ENCODE data around the gene RBM15B. TPM values are rescaled to one million over a fixed set of nuclear protein-coding genes. Genes with fewer than 3 reads are reported as not detected.

RBM15B gene
- total and polyA plus RNA-seq, 9 of the 15 experiments (the other 6 are each of a cell fraction or from before 2014, with no cell fraction given) = 1.8 to 21.0 (median 10.5) TPM

GRCh38 chr3:51384726-51385473 is 6.2 kb upstream of the RBM15B start, which contains the start of gene MANF (continued):
- TF ChIP-seq, protein P1, sequence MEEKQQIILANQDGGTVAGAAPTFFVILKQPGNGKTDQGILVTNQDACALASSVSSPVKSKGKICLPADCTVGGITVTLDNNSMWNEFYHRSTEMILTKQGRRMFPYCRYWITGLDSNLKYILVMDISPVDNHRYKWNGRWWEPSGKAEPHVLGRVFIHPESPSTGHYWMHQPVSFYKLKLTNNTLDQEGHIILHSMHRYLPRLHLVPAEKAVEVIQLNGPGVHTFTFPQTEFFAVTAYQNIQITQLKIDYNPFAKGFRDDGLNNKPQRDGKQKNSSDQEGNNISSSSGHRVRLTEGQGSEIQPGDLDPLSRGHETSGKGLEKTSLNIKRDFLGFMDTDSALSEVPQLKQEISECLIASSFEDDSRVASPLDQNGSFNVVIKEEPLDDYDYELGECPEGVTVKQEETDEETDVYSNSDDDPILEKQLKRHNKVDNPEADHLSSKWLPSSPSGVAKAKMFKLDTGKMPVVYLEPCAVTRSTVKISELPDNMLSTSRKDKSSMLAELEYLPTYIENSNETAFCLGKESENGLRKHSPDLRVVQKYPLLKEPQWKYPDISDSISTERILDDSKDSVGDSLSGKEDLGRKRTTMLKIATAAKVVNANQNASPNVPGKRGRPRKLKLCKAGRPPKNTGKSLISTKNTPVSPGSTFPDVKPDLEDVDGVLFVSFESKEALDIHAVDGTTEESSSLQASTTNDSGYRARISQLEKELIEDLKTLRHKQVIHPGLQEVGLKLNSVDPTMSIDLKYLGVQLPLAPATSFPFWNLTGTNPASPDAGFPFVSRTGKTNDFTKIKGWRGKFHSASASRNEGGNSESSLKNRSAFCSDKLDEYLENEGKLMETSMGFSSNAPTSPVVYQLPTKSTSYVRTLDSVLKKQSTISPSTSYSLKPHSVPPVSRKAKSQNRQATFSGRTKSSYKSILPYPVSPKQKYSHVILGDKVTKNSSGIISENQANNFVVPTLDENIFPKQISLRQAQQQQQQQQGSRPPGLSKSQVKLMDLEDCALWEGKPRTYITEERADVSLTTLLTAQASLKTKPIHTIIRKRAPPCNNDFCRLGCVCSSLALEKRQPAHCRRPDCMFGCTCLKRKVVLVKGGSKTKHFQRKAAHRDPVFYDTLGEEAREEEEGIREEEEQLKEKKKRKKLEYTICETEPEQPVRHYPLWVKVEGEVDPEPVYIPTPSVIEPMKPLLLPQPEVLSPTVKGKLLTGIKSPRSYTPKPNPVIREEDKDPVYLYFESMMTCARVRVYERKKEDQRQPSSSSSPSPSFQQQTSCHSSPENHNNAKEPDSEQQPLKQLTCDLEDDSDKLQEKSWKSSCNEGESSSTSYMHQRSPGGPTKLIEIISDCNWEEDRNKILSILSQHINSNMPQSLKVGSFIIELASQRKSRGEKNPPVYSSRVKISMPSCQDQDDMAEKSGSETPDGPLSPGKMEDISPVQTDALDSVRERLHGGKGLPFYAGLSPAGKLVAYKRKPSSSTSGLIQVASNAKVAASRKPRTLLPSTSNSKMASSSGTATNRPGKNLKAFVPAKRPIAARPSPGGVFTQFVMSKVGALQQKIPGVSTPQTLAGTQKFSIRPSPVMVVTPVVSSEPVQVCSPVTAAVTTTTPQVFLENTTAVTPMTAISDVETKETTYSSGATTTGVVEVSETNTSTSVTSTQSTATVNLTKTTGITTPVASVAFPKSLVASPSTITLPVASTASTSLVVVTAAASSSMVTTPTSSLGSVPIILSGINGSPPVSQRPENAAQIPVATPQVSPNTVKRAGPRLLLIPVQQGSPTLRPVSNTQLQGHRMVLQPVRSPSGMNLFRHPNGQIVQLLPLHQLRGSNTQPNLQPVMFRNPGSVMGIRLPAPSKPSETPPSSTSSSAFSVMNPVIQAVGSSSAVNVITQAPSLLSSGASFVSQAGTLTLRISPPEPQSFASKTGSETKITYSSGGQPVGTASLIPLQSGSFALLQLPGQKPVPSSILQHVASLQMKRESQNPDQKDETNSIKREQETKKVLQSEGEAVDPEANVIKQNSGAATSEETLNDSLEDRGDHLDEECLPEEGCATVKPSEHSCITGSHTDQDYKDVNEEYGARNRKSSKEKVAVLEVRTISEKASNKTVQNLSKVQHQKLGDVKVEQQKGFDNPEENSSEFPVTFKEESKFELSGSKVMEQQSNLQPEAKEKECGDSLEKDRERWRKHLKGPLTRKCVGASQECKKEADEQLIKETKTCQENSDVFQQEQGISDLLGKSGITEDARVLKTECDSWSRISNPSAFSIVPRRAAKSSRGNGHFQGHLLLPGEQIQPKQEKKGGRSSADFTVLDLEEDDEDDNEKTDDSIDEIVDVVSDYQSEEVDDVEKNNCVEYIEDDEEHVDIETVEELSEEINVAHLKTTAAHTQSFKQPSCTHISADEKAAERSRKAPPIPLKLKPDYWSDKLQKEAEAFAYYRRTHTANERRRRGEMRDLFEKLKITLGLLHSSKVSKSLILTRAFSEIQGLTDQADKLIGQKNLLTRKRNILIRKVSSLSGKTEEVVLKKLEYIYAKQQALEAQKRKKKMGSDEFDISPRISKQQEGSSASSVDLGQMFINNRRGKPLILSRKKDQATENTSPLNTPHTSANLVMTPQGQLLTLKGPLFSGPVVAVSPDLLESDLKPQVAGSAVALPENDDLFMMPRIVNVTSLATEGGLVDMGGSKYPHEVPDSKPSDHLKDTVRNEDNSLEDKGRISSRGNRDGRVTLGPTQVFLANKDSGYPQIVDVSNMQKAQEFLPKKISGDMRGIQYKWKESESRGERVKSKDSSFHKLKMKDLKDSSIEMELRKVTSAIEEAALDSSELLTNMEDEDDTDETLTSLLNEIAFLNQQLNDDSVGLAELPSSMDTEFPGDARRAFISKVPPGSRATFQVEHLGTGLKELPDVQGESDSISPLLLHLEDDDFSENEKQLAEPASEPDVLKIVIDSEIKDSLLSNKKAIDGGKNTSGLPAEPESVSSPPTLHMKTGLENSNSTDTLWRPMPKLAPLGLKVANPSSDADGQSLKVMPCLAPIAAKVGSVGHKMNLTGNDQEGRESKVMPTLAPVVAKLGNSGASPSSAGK (IDR thresholded peaks at IDR 0.05) = no peak
- TF ChIP-seq, protein P2, sequence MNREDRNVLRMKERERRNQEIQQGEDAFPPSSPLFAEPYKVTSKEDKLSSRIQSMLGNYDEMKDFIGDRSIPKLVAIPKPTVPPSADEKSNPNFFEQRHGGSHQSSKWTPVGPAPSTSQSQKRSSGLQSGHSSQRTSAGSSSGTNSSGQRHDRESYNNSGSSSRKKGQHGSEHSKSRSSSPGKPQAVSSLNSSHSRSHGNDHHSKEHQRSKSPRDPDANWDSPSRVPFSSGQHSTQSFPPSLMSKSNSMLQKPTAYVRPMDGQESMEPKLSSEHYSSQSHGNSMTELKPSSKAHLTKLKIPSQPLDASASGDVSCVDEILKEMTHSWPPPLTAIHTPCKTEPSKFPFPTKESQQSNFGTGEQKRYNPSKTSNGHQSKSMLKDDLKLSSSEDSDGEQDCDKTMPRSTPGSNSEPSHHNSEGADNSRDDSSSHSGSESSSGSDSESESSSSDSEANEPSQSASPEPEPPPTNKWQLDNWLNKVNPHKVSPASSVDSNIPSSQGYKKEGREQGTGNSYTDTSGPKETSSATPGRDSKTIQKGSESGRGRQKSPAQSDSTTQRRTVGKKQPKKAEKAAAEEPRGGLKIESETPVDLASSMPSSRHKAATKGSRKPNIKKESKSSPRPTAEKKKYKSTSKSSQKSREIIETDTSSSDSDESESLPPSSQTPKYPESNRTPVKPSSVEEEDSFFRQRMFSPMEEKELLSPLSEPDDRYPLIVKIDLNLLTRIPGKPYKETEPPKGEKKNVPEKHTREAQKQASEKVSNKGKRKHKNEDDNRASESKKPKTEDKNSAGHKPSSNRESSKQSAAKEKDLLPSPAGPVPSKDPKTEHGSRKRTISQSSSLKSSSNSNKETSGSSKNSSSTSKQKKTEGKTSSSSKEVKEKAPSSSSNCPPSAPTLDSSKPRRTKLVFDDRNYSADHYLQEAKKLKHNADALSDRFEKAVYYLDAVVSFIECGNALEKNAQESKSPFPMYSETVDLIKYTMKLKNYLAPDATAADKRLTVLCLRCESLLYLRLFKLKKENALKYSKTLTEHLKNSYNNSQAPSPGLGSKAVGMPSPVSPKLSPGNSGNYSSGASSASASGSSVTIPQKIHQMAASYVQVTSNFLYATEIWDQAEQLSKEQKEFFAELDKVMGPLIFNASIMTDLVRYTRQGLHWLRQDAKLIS (CRISPR knock-in tag; IDR thresholded peaks at IDR 0.05) = peak; percentile 82; the same call in 1 of the 2 replicates
- TF ChIP-seq BCOR (IDR thresholded peaks at IDR 0.05) (no peak), TAF9B (IDR thresholded peaks at IDR 0.05; ENCODE audit: partially characterized antibody) (peak; percentile 68)

All from K562 (cell line).